ENCODE measurements around the gene ZNF2.

DNA sequence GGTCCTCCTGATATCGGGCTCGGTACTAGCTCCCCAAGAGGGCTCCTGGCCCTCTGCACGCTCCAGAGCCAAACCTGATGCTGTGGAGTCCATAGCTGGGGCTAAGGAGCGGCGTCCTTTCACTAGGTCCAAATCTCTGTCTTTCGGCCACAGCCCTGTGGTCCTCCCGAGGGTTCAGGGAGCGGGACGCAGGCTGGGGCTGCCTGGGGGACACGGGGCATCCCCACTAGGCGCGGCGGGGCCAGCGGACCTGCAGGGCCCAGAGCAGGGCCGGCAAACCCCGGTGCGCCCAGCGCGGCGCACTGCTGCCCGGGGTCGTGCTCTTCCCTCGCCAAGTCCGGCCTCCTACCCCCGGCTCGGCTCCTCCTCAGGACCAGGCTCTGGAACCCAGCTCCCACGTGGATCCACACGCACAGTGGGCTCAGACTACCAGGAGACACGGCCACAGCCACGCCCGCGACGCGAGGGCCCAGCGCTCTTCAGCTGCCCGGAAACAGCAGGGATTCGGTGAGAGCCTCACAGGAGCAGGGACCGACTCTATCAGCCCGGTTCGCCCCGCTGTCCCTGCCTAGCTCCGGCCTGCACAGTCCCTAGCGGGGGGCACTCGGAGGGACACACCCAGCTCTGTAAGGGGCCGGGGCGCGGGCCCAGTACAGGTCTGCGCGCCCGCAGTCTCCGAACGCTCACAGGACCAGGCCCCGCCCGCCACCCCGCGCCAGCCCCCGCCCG lies 6.6 kb upstream of the ZNF2 start:
- TF ChIP-seq, protein P1, sequence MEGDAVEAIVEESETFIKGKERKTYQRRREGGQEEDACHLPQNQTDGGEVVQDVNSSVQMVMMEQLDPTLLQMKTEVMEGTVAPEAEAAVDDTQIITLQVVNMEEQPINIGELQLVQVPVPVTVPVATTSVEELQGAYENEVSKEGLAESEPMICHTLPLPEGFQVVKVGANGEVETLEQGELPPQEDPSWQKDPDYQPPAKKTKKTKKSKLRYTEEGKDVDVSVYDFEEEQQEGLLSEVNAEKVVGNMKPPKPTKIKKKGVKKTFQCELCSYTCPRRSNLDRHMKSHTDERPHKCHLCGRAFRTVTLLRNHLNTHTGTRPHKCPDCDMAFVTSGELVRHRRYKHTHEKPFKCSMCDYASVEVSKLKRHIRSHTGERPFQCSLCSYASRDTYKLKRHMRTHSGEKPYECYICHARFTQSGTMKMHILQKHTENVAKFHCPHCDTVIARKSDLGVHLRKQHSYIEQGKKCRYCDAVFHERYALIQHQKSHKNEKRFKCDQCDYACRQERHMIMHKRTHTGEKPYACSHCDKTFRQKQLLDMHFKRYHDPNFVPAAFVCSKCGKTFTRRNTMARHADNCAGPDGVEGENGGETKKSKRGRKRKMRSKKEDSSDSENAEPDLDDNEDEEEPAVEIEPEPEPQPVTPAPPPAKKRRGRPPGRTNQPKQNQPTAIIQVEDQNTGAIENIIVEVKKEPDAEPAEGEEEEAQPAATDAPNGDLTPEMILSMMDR (IDR thresholded peaks at IDR 0.05) = no peak
- TF ChIP-seq POLR2A (IDR thresholded peaks at IDR 0.05) = no peak
